ENCODE results near the gene UBE2E2.

The UBE2E2 gene

DNA sequence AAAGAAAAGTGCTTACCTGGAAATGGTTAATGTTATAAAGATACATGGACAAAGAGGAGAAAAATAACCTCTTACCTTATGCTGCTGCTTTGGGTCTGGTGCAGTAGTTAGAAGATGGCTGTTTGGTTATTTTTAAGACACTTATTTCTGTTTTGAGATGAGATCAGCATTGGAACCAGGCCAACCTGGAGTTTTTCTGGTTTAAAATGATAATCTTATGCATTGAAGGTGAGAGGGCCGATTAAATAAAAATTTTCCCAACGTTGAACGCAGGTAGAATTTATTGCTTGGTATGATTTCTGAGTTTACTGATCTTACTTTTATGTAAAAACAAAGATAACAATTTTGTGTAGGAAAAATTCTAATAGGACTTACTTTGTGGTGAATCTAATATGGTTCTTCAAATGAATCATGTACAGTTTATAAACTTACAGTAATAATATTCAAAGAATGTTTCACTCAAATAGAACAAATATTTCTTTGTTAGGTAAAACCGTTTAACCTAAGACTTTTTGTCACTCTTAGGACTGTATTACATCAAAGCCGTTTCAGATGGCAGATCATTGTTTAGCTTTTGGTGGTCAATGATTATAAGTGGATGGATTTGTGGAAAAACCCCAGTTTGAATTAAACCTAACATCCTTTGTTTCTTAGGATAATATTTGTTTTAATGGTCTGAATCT, 14.9 kb downstream of the UBE2E2 start:
- TF ChIP-seq CTCF (IDR thresholded peaks at IDR 0.05; ENCODE audit: low read depth, low read length, missing control alignments), result no peak

DNA sequence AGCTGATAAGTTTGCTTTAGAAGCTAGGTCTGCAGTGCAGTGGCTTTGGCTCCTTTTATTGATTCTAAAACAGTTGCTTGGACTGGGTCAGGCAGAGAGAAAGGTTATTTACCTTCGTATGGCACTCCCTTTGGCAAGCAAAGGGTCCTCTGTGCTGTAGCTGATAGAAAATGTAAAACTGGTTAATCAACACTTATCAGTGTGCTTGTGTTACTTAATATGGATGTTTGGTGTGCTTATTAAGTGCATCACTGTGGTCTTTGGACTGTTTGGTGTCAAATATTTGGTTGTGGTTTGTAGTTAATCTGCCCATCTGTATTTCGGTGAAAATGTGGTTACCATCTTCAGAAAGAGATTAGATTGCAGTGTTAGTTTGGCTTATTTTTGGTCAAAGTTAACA, 16.0 kb downstream of the UBE2E2 start:
- DNase-seq (ENCODE audit: low read depth), result no peak
- no peak overlapping the region for H3K4me3 ChIP-seq (ENCODE audit: low read depth, low read length)
- TF ChIP-seq CTCF (IDR thresholded peaks at IDR 0.05; ENCODE audit: low read depth, low read length, missing control alignments), result no peak

More for the DNA sequence above, 14.9 kb downstream of the UBE2E2 start:
- no peak overlapping the region for H3K4me3 ChIP-seq (ENCODE audit: low read depth, low read length)
- DNase-seq (ENCODE audit: low read depth), result no peak

- no peak for DNase-seq (ENCODE audit: low read depth)
- no peak overlapping the region for H3K4me3 ChIP-seq (ENCODE audit: low read depth, low read length)
- no peak for TF ChIP-seq CTCF (IDR thresholded peaks at IDR 0.05; ENCODE audit: low read depth, low read length, missing control alignments)
These were observed 16.4 kb downstream of the UBE2E2 start for GRCh38 chr3:23219552-23219951.

DNA sequence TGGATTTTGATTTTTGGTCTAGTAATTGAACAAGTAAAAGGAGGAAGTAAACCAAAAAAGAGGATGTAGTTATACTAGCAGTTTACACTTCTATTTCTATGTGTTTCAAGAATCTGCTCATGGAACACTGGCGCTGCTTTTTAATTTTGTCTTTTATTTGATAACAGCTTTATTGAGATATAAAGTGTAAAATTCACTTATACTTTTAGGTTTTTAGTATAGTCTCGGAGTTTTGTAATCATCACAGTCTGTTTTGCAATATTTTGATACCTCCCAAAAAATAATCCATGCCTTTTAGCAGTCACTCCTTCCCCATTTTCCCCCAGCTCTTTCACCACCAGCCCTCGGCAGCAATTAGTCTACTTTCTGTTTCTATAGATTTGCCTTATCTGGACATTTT, 18.0 kb downstream of the UBE2E2 start:
- peak overlapping the region; percentile 26; the same call in 1 of the 2 replicates for H3K4me3 ChIP-seq (ENCODE audit: low read depth, low read length)
- DNase-seq (ENCODE audit: low read depth), result no peak
- TF ChIP-seq CTCF (IDR thresholded peaks at IDR 0.05; ENCODE audit: low read depth, low read length, missing control alignments), result no peak

GRCh38 chr3:23232016-23232415, 28.9 kb downstream of the UBE2E2 start:
- no peak overlapping the region for H3K4me3 ChIP-seq (ENCODE audit: low read depth, low read length)
- no peak for TF ChIP-seq CTCF (IDR thresholded peaks at IDR 0.05; ENCODE audit: low read depth, low read length, missing control alignments)
- DNase-seq (ENCODE audit: low read depth), result no peak

- no peak overlapping the region for H3K4me3 ChIP-seq (ENCODE audit: low read depth, low read length)
- no peak for DNase-seq (ENCODE audit: low read depth)
- TF ChIP-seq CTCF (IDR thresholded peaks at IDR 0.05; ENCODE audit: low read depth, low read length, missing control alignments), result no peak
These were observed 29.7 kb downstream of the UBE2E2 start for GRCh38 chr3:23232854-23233253.

- no peak for DNase-seq (ENCODE audit: low read depth)
- H3K4me3 ChIP-seq (ENCODE audit: low read depth, low read length), result no peak overlapping the region
- TF ChIP-seq CTCF (IDR thresholded peaks at IDR 0.05; ENCODE audit: low read depth, low read length, missing control alignments), result no peak
These were observed 32.1 kb downstream of the UBE2E2 start for GRCh38 chr3:23235264-23235663.
